Lung (tissue), 12 donors: ENCODE results near the gene TPRA1. TPM values are rescaled to one million over a fixed set of nuclear protein-coding genes. Genes with fewer than 3 reads are reported as not detected.

Experiments used
- ATAC-seq: fragments of 200-7000 bp; cut with Tn5 transposase; one replicate; pipeline ENCODE4 v1.9.1; 2020; ENCODE audit warnings: moderate number of reproducible peaks; ENCODE audit not compliant: insufficient read depth, low FRiP score
- DNase-seq, 3 donors: peaks; one replicate each; pipeline ENCODE4 v3.0.0-alpha.2; 2013 to 2017
- H3K27ac ChIP-seq, 2 donors: one replicate each; pipeline ENCODE4 v1.5.1; 2013; ENCODE audit warnings: mild to moderate bottlenecking in 2 of 2, moderate library complexity in 2 of 2, control low read depth in 1 of 2, inconsistent platforms in 1 of 2, low read depth in 1 of 2, low read length in 1 of 2
- H3K27me3 ChIP-seq, 3 donors: one replicate each; pipeline ENCODE4 v1.5.1; 2013; ENCODE audit warnings: low read length in 2 of 3; ENCODE audit not compliant: control insufficient read depth in 3 of 3, insufficient read depth in 3 of 3
- H3K36me3 ChIP-seq, 4 donors: one replicate each; pipeline ENCODE4 v1.5.1; 2013; ENCODE audit warnings: low read length in 4 of 4, mild to moderate bottlenecking in 1 of 4, moderate library complexity in 1 of 4; ENCODE audit not compliant: control insufficient read depth in 4 of 4, insufficient read depth in 4 of 4
- H3K4me1 ChIP-seq, 5 donors: one replicate each; pipeline ENCODE4 v1.5.1; 2013; ENCODE audit warnings: low read length in 5 of 5, mild to moderate bottlenecking in 2 of 5, moderate library complexity in 1 of 5; ENCODE audit not compliant: control insufficient read depth in 5 of 5, insufficient read depth in 5 of 5
- H3K4me3 ChIP-seq: one replicate; pipeline ENCODE4 v1.5.1; 2013; ENCODE audit warnings: mild to moderate bottlenecking, control low read depth, moderate library complexity
- H3K9ac ChIP-seq, 2 donors: one replicate each; pipeline ENCODE4 v1.5.1; 2013; ENCODE audit warnings: low read length in 2 of 2, control low read depth in 1 of 2; ENCODE audit not compliant: insufficient read depth in 1 of 2
- H3K9me3 ChIP-seq, 4 donors: one replicate each; pipeline ENCODE4 v1.5.1; 2013; ENCODE audit warnings: low read length in 3 of 4, mild to moderate bottlenecking in 1 of 4, moderate library complexity in 1 of 4; ENCODE audit not compliant: control insufficient read depth in 4 of 4, insufficient read depth in 3 of 4
- CTCF ChIP-seq: IDR thresholded peaks from 2 replicates; pipeline ENCODE4 v1.5.1; 2012; ENCODE audit warnings: mild to moderate bottlenecking; ENCODE audit errors: control extremely low read depth, extremely low read depth
- WGBS, 2 donors: extraction: QIAGEN DNeasy Blood & Tissue Kit; methylation state at CpG; one replicate each; pipeline ENCODE4 v1.1.7; 2013; 5-methylcytosine and 5-hydroxymethylcytosine counted together
- polyA plus RNA-seq, 2 donors: library from polyadenylated mRNA; stranded (reverse); fragments of 200-250 nt; gene quantifications; one replicate each; pipeline ENCODE4 v1.2.1, GENCODE V29; 2013
- total RNA-seq, 2 donors: library from RNA; depleted of rRNA in 1 of 2; stranded (reverse); fragments of >200 nt in 1 of 2; gene quantifications; one replicate each; pipeline ENCODE4 v1.2.1, GENCODE V29; 2014 to 2021
- donor health status: control.
- donor health status: control.
- donor health status: Bipolar disorder and iron deficiency.
- donor health status: healthy.
- donor health status: DM: yes; HTN: yes; CAD: no.

The TPRA1 gene
- total and polyA plus RNA-seq, 4 donors: 28.9 to 53.2 (median 38.0) TPM

DNA sequence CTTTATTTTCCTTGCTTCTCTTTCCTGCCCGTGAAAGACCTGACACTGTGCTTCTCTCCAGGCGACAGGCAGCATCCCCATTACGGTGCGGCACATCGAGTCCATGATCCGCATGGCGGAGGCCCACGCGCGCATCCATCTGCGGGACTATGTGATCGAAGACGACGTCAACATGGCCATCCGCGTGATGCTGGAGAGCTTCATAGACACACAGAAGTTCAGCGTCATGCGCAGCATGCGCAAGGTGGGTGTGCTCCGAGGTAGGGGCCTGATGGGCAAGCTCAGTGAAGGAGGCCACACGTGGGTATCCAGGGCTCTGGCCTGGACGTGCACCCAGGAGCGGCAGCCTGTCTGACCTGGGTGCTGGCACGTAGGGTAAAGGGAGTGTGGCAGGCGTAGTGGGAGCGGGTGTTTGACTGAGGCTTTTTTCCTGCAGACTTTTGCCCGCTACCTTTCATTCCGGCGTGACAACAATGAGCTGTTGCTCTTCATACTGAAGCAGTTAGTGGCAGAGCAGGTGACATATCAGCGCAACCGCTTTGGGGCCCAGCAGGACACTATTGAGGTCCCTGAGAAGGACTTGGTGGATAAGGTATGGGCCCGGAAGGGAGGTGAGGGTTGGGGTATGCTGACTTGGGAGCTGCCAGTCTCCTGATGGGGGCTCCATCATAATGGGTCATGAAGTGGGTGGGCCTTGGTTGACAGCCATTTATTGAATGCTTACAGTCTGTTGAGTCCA lies 30.3 kb upstream of the TPRA1 start:
- Histone ChIP-seq H3K9ac (no peak overlapping the region), H3K4me3 (no peak overlapping the region), H3K36me3 (peaks cover 0 to 32% (median 25%) of the 10 kb centered on the region in 4 donors), H3K4me1 (no peaks in the 10 kb centered on the region), H3K27ac (no peak overlapping the region), H3K9me3 (no peaks in the 10 kb centered on the region), H3K27me3 (no peaks in the 10 kb centered on the region)
- DNase-seq: no peak
- TF ChIP-seq CTCF: no peak
- WGBS, 2 donors: 96 to 98% methylated on average over 32 of the region's 32 CpGs
- ATAC-seq: no peak

- no peak for ATAC-seq
- no peak overlapping the region for H3K27ac ChIP-seq
- no peak for DNase-seq
- WGBS, 2 donors: 95% methylated on average over 11 of the region's 11 CpGs
- H3K36me3 ChIP-seq: peaks cover 0 to 44% (median 28%) of the 10 kb centered on the region in 4 donors
- no peak for TF ChIP-seq CTCF
- no peak overlapping the region for H3K9ac ChIP-seq
- no peaks in the 10 kb centered on the region for H3K4me1 ChIP-seq
- no peak overlapping the region for H3K4me3 ChIP-seq
- H3K9me3 ChIP-seq: no peaks in the 10 kb centered on the region
- no peaks in the 10 kb centered on the region for H3K27me3 ChIP-seq
Observed at GRCh38 chr3:127618891-127619290, 28.4 kb upstream of the TPRA1 start.

- WGBS, 2 donors: 95% methylated on average over 26 of the region's 26 CpGs
- Histone ChIP-seq H3K27me3 (no peaks in the 10 kb centered on the region), H3K9ac (no peak overlapping the region), H3K4me1 (no peaks in the 10 kb centered on the region), H3K27ac (no peak overlapping the region), H3K9me3 (no peaks in the 10 kb centered on the region), H3K4me3 (no peak overlapping the region), H3K36me3 (peaks cover 0 to 44% (median 29%) of the 10 kb centered on the region in 4 donors)
- ATAC-seq (no peak), DNase-seq (no peak)
- no peak for TF ChIP-seq CTCF
Observed at GRCh38 chr3:127616836-127617605, 26.5 kb upstream of the TPRA1 start.
